Endothelial cell of umbilical vein (primary cell): Measurements from ENCODE around the gene KCNC1.

Source experiments
- EZH2 ChIP-seq: IDR thresholded peaks from 2 replicates; pipeline ENCODE4 v1.6.1; 2012; ENCODE audit warnings: borderline replicate concordance, low read depth, mild to moderate bottlenecking, moderate library complexity, low read length, inconsistent platforms; ENCODE audit not compliant: severe bottlenecking
- FOS ChIP-seq: IDR thresholded peaks from 2 replicates; pipeline ENCODE4 v1.6.1; 2011; ENCODE audit warnings: mild to moderate bottlenecking, low read length, moderate library complexity, borderline replicate concordance; ENCODE audit not compliant: insufficient read depth
- GATA2 ChIP-seq: IDR thresholded peaks from 2 replicates; pipeline ENCODE4 v1.7.0; 2011; ENCODE audit warnings: low read depth, mild to moderate bottlenecking, moderate library complexity, mixed read lengths, low read length; ENCODE audit not compliant: insufficient read length, insufficient read depth
- JUN ChIP-seq: IDR thresholded peaks from 2 replicates; pipeline ENCODE4 v1.6.1; 2011; ENCODE audit warnings: borderline replicate concordance, low read depth; ENCODE audit not compliant: insufficient read length, insufficient read depth
- MAX ChIP-seq: IDR thresholded peaks from 2 replicates; pipeline ENCODE4 v1.6.1; 2011; ENCODE audit not compliant: insufficient read depth, insufficient read length
- POLR2A ChIP-seq: IDR thresholded peaks from 2 replicates; pipeline ENCODE4 v1.6.1; 2012; ENCODE audit warnings: low read depth, mild to moderate bottlenecking, control low read depth, low read length
- POLR2AphosphoS5 ChIP-seq: IDR thresholded peaks from 2 replicates; pipeline ENCODE4 v1.6.1; 2012; ENCODE audit warnings: low read depth, mild to moderate bottlenecking, control low read depth, low read length, moderate library complexity; ENCODE audit not compliant: insufficient read depth
- TF ChIP-seq, protein P1 (sequence below), 2 donors: IDR thresholded peaks; 1 replicate in 1 of 2; 2 replicates in 1 of 2; pipeline ENCODE4 v1.5.1; 2011; ENCODE audit warnings: low read length in 2 of 2, mild to moderate bottlenecking in 2 of 2, moderate library complexity in 2 of 2, control low read depth in 1 of 2, inconsistent platforms in 1 of 2, low read depth in 1 of 2; ENCODE audit not compliant: insufficient read depth in 1 of 2; ENCODE audit errors: extremely low read depth in 1 of 2

- TF ChIP-seq, protein P1, sequence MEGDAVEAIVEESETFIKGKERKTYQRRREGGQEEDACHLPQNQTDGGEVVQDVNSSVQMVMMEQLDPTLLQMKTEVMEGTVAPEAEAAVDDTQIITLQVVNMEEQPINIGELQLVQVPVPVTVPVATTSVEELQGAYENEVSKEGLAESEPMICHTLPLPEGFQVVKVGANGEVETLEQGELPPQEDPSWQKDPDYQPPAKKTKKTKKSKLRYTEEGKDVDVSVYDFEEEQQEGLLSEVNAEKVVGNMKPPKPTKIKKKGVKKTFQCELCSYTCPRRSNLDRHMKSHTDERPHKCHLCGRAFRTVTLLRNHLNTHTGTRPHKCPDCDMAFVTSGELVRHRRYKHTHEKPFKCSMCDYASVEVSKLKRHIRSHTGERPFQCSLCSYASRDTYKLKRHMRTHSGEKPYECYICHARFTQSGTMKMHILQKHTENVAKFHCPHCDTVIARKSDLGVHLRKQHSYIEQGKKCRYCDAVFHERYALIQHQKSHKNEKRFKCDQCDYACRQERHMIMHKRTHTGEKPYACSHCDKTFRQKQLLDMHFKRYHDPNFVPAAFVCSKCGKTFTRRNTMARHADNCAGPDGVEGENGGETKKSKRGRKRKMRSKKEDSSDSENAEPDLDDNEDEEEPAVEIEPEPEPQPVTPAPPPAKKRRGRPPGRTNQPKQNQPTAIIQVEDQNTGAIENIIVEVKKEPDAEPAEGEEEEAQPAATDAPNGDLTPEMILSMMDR (IDR thresholded peaks at IDR 0.05; ENCODE audit: extremely low read depth in 1 of 2, insufficient read depth in 1 of 2, low read depth in 1 of 2, low read length in 2 of 2) = no peak
- TF ChIP-seq EZH2 = no peak
- no peak for TF ChIP-seq MAX
- no peak for TF ChIP-seq POLR2A
- TF ChIP-seq GATA2 = no peak
- no peak for TF ChIP-seq POLR2AphosphoS5
- no peak for TF ChIP-seq FOS
- no peak for TF ChIP-seq JUN
Observed at GRCh38 chr11:17713851-17714250, 20.7 kb upstream of the KCNC1 start.
